HEK293 (cell line): Measurements from ENCODE around the gene LTO1.

ENCODE experiments used
- CTCF ChIA-PET: fragments of 350-600 bp; formaldehyde crosslinking; extraction: SDS; loops from one replicate; lab custom pipeline; 2021; ENCODE audit warnings: antibody characterized with exemption; lab: Yijun Ruan, JAX
- POLR2A ChIA-PET: fragments of 300-600 bp; formaldehyde crosslinking; extraction: SDS; loops from one replicate; lab custom pipeline; 2020; ENCODE audit warnings: antibody characterized with exemption, inconsistent platforms; lab: Yijun Ruan, JAX
- H3K27ac ChIP-seq: fragments of 200-500 bp; sonication (Bioruptor generic); 2 replicates; pipeline ENCODE4 v1.5.1; 2014; ENCODE audit warnings: low read depth, low read length, control low read depth, inconsistent platforms; ENCODE audit errors: extremely low read depth
- H3K36me3 ChIP-seq, 2 experiments: fragments of 200-500 bp in 1 of 2; sonication (Bioruptor generic) in 1 of 2; 1 replicate in 1 of 2; 2 replicates in 1 of 2; pipeline ENCODE4 v1.5.1; 2014 to 2017; ENCODE audit warnings: inconsistent platforms in 2 of 2, low read length in 2 of 2; ENCODE audit not compliant: control insufficient read depth in 2 of 2, insufficient read depth in 1 of 2
- H3K4me1 ChIP-seq: fragments of 200-500 bp; sonication (Bioruptor generic); 2 replicates; pipeline ENCODE4 v1.5.1; 2014; ENCODE audit warnings: mild to moderate bottlenecking, low read length, inconsistent platforms; ENCODE audit not compliant: control insufficient read depth, insufficient read depth
- H3K4me3 ChIP-seq: 2 replicates; pipeline ENCODE4 v1.5.1; 2011; ENCODE audit warnings: low read depth, mild to moderate bottlenecking, control low read depth, low read length, moderate library complexity
- H3K9me3 ChIP-seq: fragments of 200-500 bp; sonication (Bioruptor generic); 2 replicates; pipeline ENCODE4 v1.5.1; 2014; ENCODE audit warnings: low read depth, low read length, inconsistent platforms; ENCODE audit not compliant: control insufficient read depth, insufficient read depth
- GLIS2 ChIP-seq: fragments of 450-650 bp; formaldehyde crosslinking; IDR thresholded peaks from 2 replicates; pipeline ENCODE4 v1.5.1; 2016; ENCODE audit warnings: missing biosample characterization, missing genetic modification characterization
- HOXA7 ChIP-seq: sonication (generic); formaldehyde crosslinking; IDR thresholded peaks from 2 replicates; pipeline ENCODE4 v1.8.1; 2022; ENCODE audit warnings: missing genetic modification reagents, borderline replicate concordance
- KLF10 ChIP-seq: fragments of 450-650 bp; IDR thresholded peaks from 2 replicates; pipeline ENCODE4 v1.5.1; 2018; ENCODE audit warnings: missing biosample characterization, mild to moderate bottlenecking, missing genetic modification characterization
- SETDB1 ChIP-seq: IDR thresholded peaks from one replicate; pipeline ENCODE4 v1.6.1; 2017; ENCODE audit warnings: mild to moderate bottlenecking, low read length, moderate library complexity, mixed read lengths; ENCODE audit not compliant: insufficient read length
- ZFP69B ChIP-seq: fragments of 450-650 bp; formaldehyde crosslinking; IDR thresholded peaks from 2 replicates; pipeline ENCODE4 v1.5.1; 2016; ENCODE audit warnings: missing biosample characterization, missing genetic modification characterization
- ZNF202 ChIP-seq: fragments of 450-650 bp; formaldehyde crosslinking; IDR thresholded peaks from 2 replicates; pipeline ENCODE4 v1.5.1; 2016; ENCODE audit warnings: missing biosample characterization, missing genetic modification characterization, borderline replicate concordance
- ZNF521 ChIP-seq: fragments of 450-650 bp; formaldehyde crosslinking; IDR thresholded peaks from 2 replicates; pipeline ENCODE4 v1.5.1; 2017; ENCODE audit warnings: missing biosample characterization, mild to moderate bottlenecking, missing genetic modification characterization
- ZNF529 ChIP-seq: fragments of 450-650 bp; formaldehyde crosslinking; IDR thresholded peaks from 2 replicates; pipeline ENCODE4 v1.5.1; 2017; ENCODE audit warnings: missing genetic modification characterization, missing biosample characterization; ENCODE audit not compliant: insufficient replicate concordance
- ZNF558 ChIP-seq: fragments of 450-650 bp; formaldehyde crosslinking; IDR thresholded peaks from 2 replicates; pipeline ENCODE4 v1.5.1; 2016; ENCODE audit warnings: missing biosample characterization, missing genetic modification characterization
- ZNF747 ChIP-seq: fragments of 450-650 bp; formaldehyde crosslinking; IDR thresholded peaks from 2 replicates; pipeline ENCODE4 v1.5.1; 2016; ENCODE audit warnings: missing biosample characterization, missing genetic modification characterization
- ZNF768 ChIP-seq: fragments of 450-650 bp; formaldehyde crosslinking; IDR thresholded peaks from 2 replicates; pipeline ENCODE4 v1.5.1; 2018; ENCODE audit warnings: missing biosample characterization, mild to moderate bottlenecking, missing genetic modification characterization
- ZNF785 ChIP-seq: fragments of 450-650 bp; formaldehyde crosslinking; IDR thresholded peaks from 2 replicates; pipeline ENCODE4 v1.5.1; 2016; ENCODE audit warnings: missing biosample characterization, missing genetic modification characterization
- ZSCAN23 ChIP-seq: fragments of 450-650 bp; formaldehyde crosslinking; IDR thresholded peaks from 2 replicates; pipeline ENCODE4 v1.5.1; 2016; ENCODE audit warnings: missing biosample characterization, missing genetic modification characterization
- TF ChIP-seq, protein P1 (sequence below): fragments of 450-650 bp; formaldehyde crosslinking; IDR thresholded peaks from 2 replicates; pipeline ENCODE4 v1.5.1; 2017; ENCODE audit warnings: missing biosample characterization, missing genetic modification characterization
- TF ChIP-seq, protein P2 (sequence below): fragments of 450-650 bp; formaldehyde crosslinking; conservative IDR thresholded peaks from 2 replicates; pipeline ENCODE4 v1.5.1; 2016; ENCODE audit warnings: low read depth, missing biosample characterization, missing genetic modification characterization
- TF ChIP-seq, protein P3 (sequence below): fragments of 450-650 bp; formaldehyde crosslinking; IDR thresholded peaks from 2 replicates; pipeline ENCODE4 v1.5.1; 2016; ENCODE audit warnings: missing biosample characterization, missing genetic modification characterization

The LTO1 gene

DNA sequence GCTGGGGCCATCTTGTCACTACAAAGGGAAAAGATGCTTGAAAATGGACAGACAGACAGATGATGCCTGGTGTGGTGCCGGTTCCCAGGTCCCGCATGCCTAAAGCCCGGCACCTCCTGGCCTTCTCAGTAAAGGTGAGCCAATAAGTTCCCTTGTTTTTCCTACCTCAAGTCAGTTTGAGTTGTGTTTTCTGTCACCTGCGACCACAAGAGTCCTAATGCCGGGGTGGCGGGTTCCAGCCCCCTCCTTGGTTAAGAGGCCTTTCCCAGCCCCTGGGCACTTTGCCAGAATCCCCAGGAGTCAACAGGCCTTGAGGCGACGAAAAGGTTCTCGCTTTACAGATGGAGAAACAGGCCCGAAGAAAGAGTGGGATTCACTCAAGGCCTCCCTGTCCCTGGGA, 19.6 kb upstream of the LTO1 start:
- TF ChIP-seq ZNF768 (tag by site-specific recombination) (no peak), ZNF747 (tag by site-specific recombination) (no peak), HOXA7 (CRISPR knock-in tag) (no peak), ZNF202 (tag by site-specific recombination) (no peak), ZNF785 (tag by site-specific recombination) (no peak), KLF10 (tag by site-specific recombination) (no peak)
- TF ChIP-seq, protein P1, sequence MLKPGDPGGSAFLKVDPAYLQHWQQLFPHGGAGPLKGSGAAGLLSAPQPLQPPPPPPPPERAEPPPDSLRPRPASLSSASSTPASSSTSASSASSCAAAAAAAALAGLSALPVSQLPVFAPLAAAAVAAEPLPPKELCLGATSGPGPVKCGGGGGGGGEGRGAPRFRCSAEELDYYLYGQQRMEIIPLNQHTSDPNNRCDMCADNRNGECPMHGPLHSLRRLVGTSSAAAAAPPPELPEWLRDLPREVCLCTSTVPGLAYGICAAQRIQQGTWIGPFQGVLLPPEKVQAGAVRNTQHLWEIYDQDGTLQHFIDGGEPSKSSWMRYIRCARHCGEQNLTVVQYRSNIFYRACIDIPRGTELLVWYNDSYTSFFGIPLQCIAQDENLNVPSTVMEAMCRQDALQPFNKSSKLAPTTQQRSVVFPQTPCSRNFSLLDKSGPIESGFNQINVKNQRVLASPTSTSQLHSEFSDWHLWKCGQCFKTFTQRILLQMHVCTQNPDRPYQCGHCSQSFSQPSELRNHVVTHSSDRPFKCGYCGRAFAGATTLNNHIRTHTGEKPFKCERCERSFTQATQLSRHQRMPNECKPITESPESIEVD: no peak
- TF ChIP-seq, protein P2, sequence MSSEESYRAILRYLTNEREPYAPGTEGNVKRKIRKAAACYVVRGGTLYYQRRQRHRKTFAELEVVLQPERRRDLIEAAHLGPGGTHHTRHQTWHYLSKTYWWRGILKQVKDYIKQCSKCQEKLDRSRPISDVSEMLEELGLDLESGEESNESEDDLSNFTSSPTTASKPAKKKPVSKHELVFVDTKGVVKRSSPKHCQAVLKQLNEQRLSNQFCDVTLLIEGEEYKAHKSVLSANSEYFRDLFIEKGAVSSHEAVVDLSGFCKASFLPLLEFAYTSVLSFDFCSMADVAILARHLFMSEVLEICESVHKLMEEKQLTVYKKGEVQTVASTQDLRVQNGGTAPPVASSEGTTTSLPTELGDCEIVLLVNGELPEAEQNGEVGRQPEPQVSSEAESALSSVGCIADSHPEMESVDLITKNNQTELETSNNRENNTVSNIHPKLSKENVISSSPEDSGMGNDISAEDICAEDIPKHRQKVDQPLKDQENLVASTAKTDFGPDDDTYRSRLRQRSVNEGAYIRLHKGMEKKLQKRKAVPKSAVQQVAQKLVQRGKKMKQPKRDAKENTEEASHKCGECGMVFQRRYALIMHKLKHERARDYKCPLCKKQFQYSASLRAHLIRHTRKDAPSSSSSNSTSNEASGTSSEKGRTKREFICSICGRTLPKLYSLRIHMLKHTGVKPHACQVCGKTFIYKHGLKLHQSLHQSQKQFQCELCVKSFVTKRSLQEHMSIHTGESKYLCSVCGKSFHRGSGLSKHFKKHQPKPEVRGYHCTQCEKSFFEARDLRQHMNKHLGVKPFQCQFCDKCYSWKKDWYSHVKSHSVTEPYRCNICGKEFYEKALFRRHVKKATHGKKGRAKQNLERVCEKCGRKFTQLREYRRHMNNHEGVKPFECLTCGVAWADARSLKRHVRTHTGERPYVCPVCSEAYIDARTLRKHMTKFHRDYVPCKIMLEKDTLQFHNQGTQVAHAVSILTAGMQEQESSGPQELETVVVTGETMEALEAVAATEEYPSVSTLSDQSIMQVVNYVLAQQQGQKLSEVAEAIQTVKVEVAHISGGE (tag by site-specific recombination): no peak
- Histone ChIP-seq H3K4me3 (no peak overlapping the region), H3K27ac (no peak overlapping the region), H3K4me1 (no peaks in the 10 kb centered on the region), H3K36me3 (no peaks in the 10 kb centered on the region), H3K9me3 (no peaks in the 10 kb centered on the region)
- ChIA-PET CTCF (interaction anchor here (0.8 kb wide), 1 partner anchor 10 kb away, joined by 4 read pairs; no protein-coding TSS in a partner anchor), POLR2A (no interaction called here)

DNA sequence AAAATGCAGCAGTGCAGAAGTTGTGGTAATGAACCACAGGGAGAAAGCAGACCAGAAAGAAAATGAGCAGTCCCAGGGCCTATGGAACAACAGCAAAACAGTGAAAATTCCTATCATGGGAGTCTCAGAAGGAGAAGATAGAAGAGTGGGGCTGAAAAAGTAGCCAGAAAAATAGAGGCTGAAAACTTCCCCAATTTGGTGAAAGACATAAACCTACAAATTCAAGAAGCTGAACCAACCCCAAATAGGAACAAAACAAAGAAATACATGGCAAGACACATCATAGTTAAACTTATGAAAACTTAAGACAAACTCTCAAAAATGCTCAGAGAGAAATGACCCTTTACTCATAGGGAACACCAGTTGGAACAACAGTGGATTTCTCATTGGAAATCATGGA, 17.3 kb upstream of the LTO1 start:
- Histone ChIP-seq H3K9me3 (no peaks in the 10 kb centered on the region), H3K4me1 (no peaks in the 10 kb centered on the region), H3K27ac (no peak overlapping the region), H3K4me3 (no peak overlapping the region), H3K36me3 (no peaks in the 10 kb centered on the region)
- CTCF ChIA-PET: interaction anchor here (1.1 to 1.2 kb wide), 2 partner anchors 12 to 16 kb away, joined by 3 read pairs; no protein-coding TSS in a partner anchor
- POLR2A ChIA-PET: no interaction called here
- no peak for TF ChIP-seq ZNF529 (tag by site-specific recombination)
- TF ChIP-seq ZNF558: peak; percentile 97
- TF ChIP-seq, all 188 proteins: peak for 1

DNA sequence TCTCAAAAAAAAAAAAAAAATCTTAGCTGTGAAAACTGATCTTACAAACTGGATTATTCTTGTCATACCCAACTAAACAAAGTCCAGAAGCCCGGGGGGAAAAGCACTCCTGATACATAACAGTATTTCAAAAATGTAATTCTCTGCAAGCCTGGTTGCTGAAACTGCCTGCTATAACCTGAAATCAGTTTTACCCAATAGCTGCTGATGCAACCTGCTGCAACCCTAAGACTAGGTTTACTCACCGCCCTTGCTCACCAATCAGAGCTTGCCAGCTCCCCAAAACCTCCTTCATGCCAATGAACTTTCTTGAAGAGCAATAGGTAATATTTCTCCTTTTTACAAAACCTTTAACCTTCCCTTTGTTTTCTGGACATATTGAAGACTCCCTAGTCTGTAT, 16.3 kb upstream of the LTO1 start:
- ChIA-PET CTCF (interaction anchor here (0.6 to 0.7 kb wide), 2 partner anchors 13 to 25 kb away, joined by 4 read pairs; no protein-coding TSS in a partner anchor), POLR2A (no interaction called here)
- H3K27ac ChIP-seq: no peak overlapping the region
- no peaks in the 10 kb centered on the region for H3K4me1 ChIP-seq
- no peaks in the 10 kb centered on the region for H3K36me3 ChIP-seq
- no peaks in the 10 kb centered on the region for H3K9me3 ChIP-seq
- H3K4me3 ChIP-seq: no peak overlapping the region
- TF ChIP-seq ZSCAN23 (tag by site-specific recombination): no peak
- TF ChIP-seq ZNF521 (tag by site-specific recombination): no peak
- TF ChIP-seq ZFP69B (tag by site-specific recombination): no peak
- TF ChIP-seq GLIS2 (tag by site-specific recombination): no peak
- TF ChIP-seq, protein P3, sequence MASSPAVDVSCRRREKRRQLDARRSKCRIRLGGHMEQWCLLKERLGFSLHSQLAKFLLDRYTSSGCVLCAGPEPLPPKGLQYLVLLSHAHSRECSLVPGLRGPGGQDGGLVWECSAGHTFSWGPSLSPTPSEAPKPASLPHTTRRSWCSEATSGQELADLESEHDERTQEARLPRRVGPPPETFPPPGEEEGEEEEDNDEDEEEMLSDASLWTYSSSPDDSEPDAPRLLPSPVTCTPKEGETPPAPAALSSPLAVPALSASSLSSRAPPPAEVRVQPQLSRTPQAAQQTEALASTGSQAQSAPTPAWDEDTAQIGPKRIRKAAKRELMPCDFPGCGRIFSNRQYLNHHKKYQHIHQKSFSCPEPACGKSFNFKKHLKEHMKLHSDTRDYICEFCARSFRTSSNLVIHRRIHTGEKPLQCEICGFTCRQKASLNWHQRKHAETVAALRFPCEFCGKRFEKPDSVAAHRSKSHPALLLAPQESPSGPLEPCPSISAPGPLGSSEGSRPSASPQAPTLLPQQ (tag by site-specific recombination): no peak
- peak; percentile 41 for TF ChIP-seq SETDB1
